ENCODE data around the gene SPDYE6. TPM values are rescaled to one million over a fixed set of nuclear protein-coding genes. Genes with fewer than 3 reads are reported as not detected.

SPDYE6 gene
- total and polyA plus RNA-seq, 2 of the 4 experiments (the other 2 are of a cell fraction), result not detected

DNA sequence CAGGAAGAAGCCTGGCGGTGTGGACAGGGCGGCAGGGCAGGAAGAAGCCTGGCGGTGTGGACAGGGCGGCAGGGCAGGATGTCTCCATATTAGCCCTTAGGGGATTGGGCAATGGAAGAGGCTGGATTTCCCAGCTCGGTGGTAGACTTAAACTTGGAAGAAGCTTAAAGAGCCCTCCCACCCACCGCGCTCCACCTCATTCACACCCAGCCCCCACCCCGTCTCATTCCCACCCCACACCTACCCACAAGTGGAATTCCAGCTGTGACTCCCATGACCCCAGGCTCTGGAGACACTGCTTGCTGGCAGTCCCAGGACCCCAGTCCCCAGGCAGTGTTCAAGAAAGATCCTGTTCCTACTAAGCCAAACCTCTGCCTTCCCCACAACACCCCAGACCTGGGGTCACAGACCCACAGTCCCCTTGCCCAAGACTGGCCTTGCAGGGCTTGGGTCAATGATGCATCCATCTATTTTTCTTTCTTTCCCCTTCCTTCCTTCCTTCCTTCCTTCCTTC, 34.0 kb downstream of the SPDYE6 start:
- H4K5ac ChIP-seq (ENCODE audit: low read depth, low read length), result no peak overlapping the region
- CTCF ChIA-PET, result no interaction called here
- no peaks in the 10 kb centered on the region for H3K9me3 ChIP-seq (ENCODE audit: control insufficient read depth, insufficient read depth, low read length)
- no peaks in the 10 kb centered on the region for H4K20me1 ChIP-seq (ENCODE audit: insufficient read depth, low read length)
- H2BK15ac ChIP-seq (ENCODE audit: low read depth, low read length), result no peak overlapping the region
- H2BK5ac ChIP-seq (ENCODE audit: low read depth, low read length, poor library complexity, severe bottlenecking), result no peak overlapping the region
- peaks cover 4% of the 10 kb centered on the region for H3K27me3 ChIP-seq (ENCODE audit: control insufficient read depth, insufficient read depth, low read length)
- H3K36me3 ChIP-seq (ENCODE audit: control insufficient read depth, insufficient read depth, low read length), result peaks cover 1% of the 10 kb centered on the region; the same call in 1 of the 2 replicates
- no peak overlapping the region for H3K23ac ChIP-seq (ENCODE audit: low read depth, low read length)
- no peak overlapping the region for H2AK9ac ChIP-seq (replicated peaks; ENCODE audit: low read depth, low read length, poor library complexity)
- H3K18ac ChIP-seq (ENCODE audit: low read depth, low read length), result no peak overlapping the region
- POLR2A ChIA-PET (ENCODE audit: unreplicated experiment), result no interaction called here
- H3K4me1 ChIP-seq (ENCODE audit: control insufficient read depth, insufficient read depth, low read length), result no peaks in the 10 kb centered on the region
- DNase-seq, result no peak
- intact Hi-C loops (cut with micrococcal nuclease) (no loop called here), in situ Hi-C loops (cut with MboI; ENCODE audit: low sequenced_read_pairs) (no loop called here), dilution Hi-C loops (cut with HindIII; ENCODE audit: low sequenced_read_pairs, unreplicated experiment) (no loop called here)
- no peak overlapping the region for H3K9ac ChIP-seq (ENCODE audit: low read depth, low read length)
- no peaks in the 10 kb centered on the region for H3K79me1 ChIP-seq (ENCODE audit: low read depth in 1 of 2, low read length in 2 of 2)
- H4K91ac ChIP-seq (ENCODE audit: insufficient read depth, low read depth, low read length), result no peak overlapping the region
- H2AK5ac ChIP-seq (ENCODE audit: low read depth, low read length), result no peak overlapping the region
- no peak overlapping the region for H2BK120ac ChIP-seq (ENCODE audit: low read depth, low read length)
- H2BK20ac ChIP-seq (ENCODE audit: low read depth, low read length), result no peak overlapping the region
- H3K27ac ChIP-seq (ENCODE audit: insufficient read depth, low read length), result no peak overlapping the region
- H3K56ac ChIP-seq (ENCODE audit: extremely low read depth, insufficient read depth, low read length), result no peak overlapping the region
- peaks cover 4% of the 10 kb centered on the region; the same call in 1 of the 2 replicates for H3K9me1 ChIP-seq (ENCODE audit: insufficient read depth, low read length)
- TF ChIP-seq CHD1 (IDR thresholded peaks at IDR 0.05; ENCODE audit: low read depth, low read length), result no peak
- no peak for TF ChIP-seq POLR2A (IDR thresholded peaks at IDR 0.05; ENCODE audit: low read depth, low read length)
- no peak for TF ChIP-seq MAFK (IDR thresholded peaks at IDR 0.05; ENCODE audit: low read depth, low read length)
- no peak overlapping the region for H2AFZ ChIP-seq (replicated peaks; ENCODE audit: low read length, poor library complexity)
- no TSS peak for BruUV-seq (replicated peaks)
- no peak overlapping the region for H3K4ac ChIP-seq (ENCODE audit: low read depth, low read length)
- no peak overlapping the region for H4K8ac ChIP-seq (ENCODE audit: low read depth in 2 of 2, low read length in 2 of 2)
- no peak overlapping the region for H3K4me3 ChIP-seq (ENCODE audit: insufficient read depth, low read depth, low read length)
- no peak overlapping the region for H3K4me2 ChIP-seq (ENCODE audit: low read depth, low read length)
- WGBS, 2 experiments (ENCODE audit: extremely low coverage in 2 of 2, insufficient read length in 1 of 2), result no CpG with 5 or more reads among the region's 8 CpGs
- no peak overlapping the region for H3K14ac ChIP-seq (replicated peaks; ENCODE audit: low read depth, low read length)
- ATAC-seq (ENCODE audit: low read depth), result no peak

Measured in IMR-90 (cell line).